ENCODE results near the gene C12orf57. TPM values are rescaled to one million over a fixed set of nuclear protein-coding genes. Genes with fewer than 3 reads are reported as not detected.
A peak's percentile ranks its signal among the peaks of the same experiment; 100 is the strongest.

Gene C12orf57
- total RNA-seq, 3 donors from 2014 or later (not counting 1 experiment from before 2014, with no cell fraction given), result 125 to 157 (median 126) TPM

DNA sequence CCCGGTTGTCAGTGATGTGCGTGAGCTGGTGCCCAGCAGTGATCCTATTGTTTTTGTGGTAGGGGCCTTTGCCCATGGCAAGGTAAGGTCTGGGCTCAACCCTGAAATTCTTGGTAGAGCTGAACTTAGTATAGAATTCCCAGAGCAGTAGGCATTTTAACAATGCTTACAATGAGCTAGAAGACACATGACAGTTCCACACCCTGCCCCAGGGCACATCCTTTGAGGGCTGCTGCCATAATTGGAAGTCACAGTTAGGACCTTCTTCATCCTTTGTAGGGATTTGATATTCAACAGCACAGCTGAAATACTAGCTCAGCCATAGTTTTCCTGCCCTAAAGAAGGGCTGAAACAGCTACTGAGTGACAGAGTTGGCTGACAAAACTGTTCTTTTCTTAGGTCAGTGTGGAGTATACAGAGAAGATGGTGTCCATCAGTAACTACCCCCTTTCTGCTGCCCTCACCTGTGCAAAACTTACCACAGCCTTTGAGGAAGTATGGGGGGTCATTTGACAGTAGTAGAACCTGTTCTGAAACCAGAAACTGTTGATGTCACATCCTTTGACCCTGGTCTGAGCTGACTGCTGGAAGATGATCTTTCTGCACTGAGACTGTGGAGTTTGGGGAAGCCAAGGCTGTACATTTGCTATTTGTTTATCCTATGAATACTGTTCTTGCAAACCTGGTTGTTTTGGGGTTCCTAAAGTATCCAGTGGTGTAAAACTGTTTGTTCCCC, 31.6 kb downstream of the C12orf57 start:
- Mint-ChIP-seq H3K4me1 (peaks cover 18 to 21% of the 10 kb centered on the region in 2 donors), H3K9me3 (no peaks in the 10 kb centered on the region), H3K36me3 (peaks cover 8% of the 10 kb centered on the region), H3K4me3 (no peak overlapping the region), H3K27me3 (ENCODE audit: low read depth in 2 of 2) (no peaks in the 10 kb centered on the region), H3K27ac (no peak overlapping the region)
- Histone ChIP-seq H3K4me1 (ENCODE audit: control insufficient read depth, insufficient read depth, low read length) (peaks cover 6% of the 10 kb centered on the region), H3K27me3 (ENCODE audit: control insufficient read depth, insufficient read depth, low read length) (no peaks in the 10 kb centered on the region), H3K36me3 (ENCODE audit: control insufficient read depth, insufficient read depth, low read length) (peaks cover 53% of the 10 kb centered on the region), H3K4me3 (ENCODE audit: low read length) (no peak overlapping the region), H3K9me3 (ENCODE audit: control insufficient read depth, insufficient read depth, low read length) (no peaks in the 10 kb centered on the region), H3K27ac (ENCODE audit: low read length) (no peak overlapping the region)
- TF ChIP-seq, protein P1, sequence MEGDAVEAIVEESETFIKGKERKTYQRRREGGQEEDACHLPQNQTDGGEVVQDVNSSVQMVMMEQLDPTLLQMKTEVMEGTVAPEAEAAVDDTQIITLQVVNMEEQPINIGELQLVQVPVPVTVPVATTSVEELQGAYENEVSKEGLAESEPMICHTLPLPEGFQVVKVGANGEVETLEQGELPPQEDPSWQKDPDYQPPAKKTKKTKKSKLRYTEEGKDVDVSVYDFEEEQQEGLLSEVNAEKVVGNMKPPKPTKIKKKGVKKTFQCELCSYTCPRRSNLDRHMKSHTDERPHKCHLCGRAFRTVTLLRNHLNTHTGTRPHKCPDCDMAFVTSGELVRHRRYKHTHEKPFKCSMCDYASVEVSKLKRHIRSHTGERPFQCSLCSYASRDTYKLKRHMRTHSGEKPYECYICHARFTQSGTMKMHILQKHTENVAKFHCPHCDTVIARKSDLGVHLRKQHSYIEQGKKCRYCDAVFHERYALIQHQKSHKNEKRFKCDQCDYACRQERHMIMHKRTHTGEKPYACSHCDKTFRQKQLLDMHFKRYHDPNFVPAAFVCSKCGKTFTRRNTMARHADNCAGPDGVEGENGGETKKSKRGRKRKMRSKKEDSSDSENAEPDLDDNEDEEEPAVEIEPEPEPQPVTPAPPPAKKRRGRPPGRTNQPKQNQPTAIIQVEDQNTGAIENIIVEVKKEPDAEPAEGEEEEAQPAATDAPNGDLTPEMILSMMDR (IDR thresholded peaks at IDR 0.05), result no peak
- no peak for ATAC-seq
- DNase-seq, result no peak
- intact Hi-C loops (cut with micrococcal nuclease), result no loop called here
- 94% methylated on average over 2 of the region's 2 CpGs for WGBS (ENCODE audit: insufficient coverage)

- intact Hi-C loops (cut with micrococcal nuclease), result no loop called here
- Mint-ChIP-seq H3K4me3 (no peak overlapping the region), H3K27ac (peak overlapping the region; percentile 20 to 21), H3K9me3 (no peaks in the 10 kb centered on the region), H3K27me3 (ENCODE audit: low read depth in 2 of 2) (no peaks in the 10 kb centered on the region), H3K4me1 (peaks cover 5% of the 10 kb centered on the region in 2 donors), H3K36me3 (peaks cover 8% of the 10 kb centered on the region)
- Histone ChIP-seq H3K27ac (ENCODE audit: low read length) (no peak overlapping the region), H3K27me3 (ENCODE audit: control insufficient read depth, insufficient read depth, low read length) (no peaks in the 10 kb centered on the region), H3K36me3 (ENCODE audit: control insufficient read depth, insufficient read depth, low read length) (peaks cover 70% of the 10 kb centered on the region), H3K9me3 (ENCODE audit: control insufficient read depth, insufficient read depth, low read length) (no peaks in the 10 kb centered on the region), H3K4me1 (ENCODE audit: control insufficient read depth, insufficient read depth, low read length) (no peaks in the 10 kb centered on the region), H3K4me3 (ENCODE audit: low read length) (no peak overlapping the region)
- ATAC-seq (no peak), DNase-seq (no peak)
- TF ChIP-seq, protein P1 (IDR thresholded peaks at IDR 0.05), result no peak
- WGBS (ENCODE audit: insufficient coverage), result 92% methylated on average over 10 of the region's 10 CpGs
Measured at GRCh38 chr12:6977653-6978052, 33.8 kb downstream of the C12orf57 start.

GRCh38 chr12:6978188-6978587, 34.4 kb downstream of the C12orf57 start:
- Histone ChIP-seq H3K4me1 (ENCODE audit: control insufficient read depth, insufficient read depth, low read length) (no peaks in the 10 kb centered on the region), H3K27ac (ENCODE audit: low read length) (no peak overlapping the region), H3K27me3 (ENCODE audit: control insufficient read depth, insufficient read depth, low read length) (no peaks in the 10 kb centered on the region), H3K4me3 (ENCODE audit: low read length) (no peak overlapping the region), H3K36me3 (ENCODE audit: control insufficient read depth, insufficient read depth, low read length) (peaks cover 73% of the 10 kb centered on the region), H3K9me3 (ENCODE audit: control insufficient read depth, insufficient read depth, low read length) (no peaks in the 10 kb centered on the region)
- ATAC-seq, result no peak
- DNase-seq, result no peak
- intact Hi-C loops (cut with micrococcal nuclease), result no loop called here
- Mint-ChIP-seq H3K4me3 (no peak overlapping the region), H3K36me3 (peaks cover 8% of the 10 kb centered on the region), H3K27ac (peak overlapping the region in 1 of 2 donors; percentile 8), H3K27me3 (ENCODE audit: low read depth in 2 of 2) (no peaks in the 10 kb centered on the region), H3K9me3 (no peaks in the 10 kb centered on the region), H3K4me1 (peaks cover 5% of the 10 kb centered on the region in 2 donors)
- WGBS (ENCODE audit: insufficient coverage), result 95% methylated on average over 6 of the region's 6 CpGs
- TF ChIP-seq, protein P1 (IDR thresholded peaks at IDR 0.05), result no peak

DNA sequence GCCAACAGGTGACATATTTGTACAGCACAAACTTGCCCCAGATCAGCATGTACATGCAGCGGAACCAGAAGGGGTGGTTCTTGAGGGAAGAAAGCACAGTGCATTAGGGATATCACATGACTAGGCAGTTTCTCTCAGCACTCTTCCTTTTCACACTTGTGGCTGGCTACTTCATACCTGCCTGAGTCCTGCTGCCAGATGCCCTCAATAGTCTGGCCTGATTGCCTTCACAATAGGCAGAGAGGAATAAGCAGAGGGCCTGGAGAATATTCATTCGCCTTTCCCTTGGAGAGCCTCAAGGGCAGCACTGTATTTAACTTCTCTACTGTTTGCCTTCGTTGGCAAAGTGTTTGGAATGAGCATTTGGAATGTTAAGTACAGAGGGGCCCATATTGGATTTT, 34.8 kb downstream of the C12orf57 start:
- H3K27me3 ChIP-seq (ENCODE audit: control insufficient read depth, insufficient read depth, low read length), result no peaks in the 10 kb centered on the region
- no peak overlapping the region for H3K4me3 ChIP-seq (ENCODE audit: low read length)
- H3K27me3 Mint-ChIP-seq (ENCODE audit: low read depth in 2 of 2), result no peaks in the 10 kb centered on the region
- TF ChIP-seq, protein P1 (IDR thresholded peaks at IDR 0.05), result no peak
- no peaks in the 10 kb centered on the region for H3K9me3 Mint-ChIP-seq
- H3K27ac Mint-ChIP-seq, result peak overlapping the region in 1 of 2 donors; percentile 8
- peaks cover 8% of the 10 kb centered on the region for H3K36me3 Mint-ChIP-seq
- H3K27ac ChIP-seq (ENCODE audit: low read length), result no peak overlapping the region
- ATAC-seq, result no peak
- no peak overlapping the region for H3K4me3 Mint-ChIP-seq
- no peak for DNase-seq
- peaks cover 5% of the 10 kb centered on the region in 2 donors for H3K4me1 Mint-ChIP-seq
- H3K4me1 ChIP-seq (ENCODE audit: control insufficient read depth, insufficient read depth, low read length), result no peaks in the 10 kb centered on the region
- H3K9me3 ChIP-seq (ENCODE audit: control insufficient read depth, insufficient read depth, low read length), result no peaks in the 10 kb centered on the region
- peaks cover 76% of the 10 kb centered on the region for H3K36me3 ChIP-seq (ENCODE audit: control insufficient read depth, insufficient read depth, low read length)
- 91% methylated on average over 3 of the region's 3 CpGs for WGBS (ENCODE audit: insufficient coverage)
- intact Hi-C loops (cut with micrococcal nuclease), result no loop called here
